ENCODE data around the gene FAXDC2.

FAXDC2 gene

DNA sequence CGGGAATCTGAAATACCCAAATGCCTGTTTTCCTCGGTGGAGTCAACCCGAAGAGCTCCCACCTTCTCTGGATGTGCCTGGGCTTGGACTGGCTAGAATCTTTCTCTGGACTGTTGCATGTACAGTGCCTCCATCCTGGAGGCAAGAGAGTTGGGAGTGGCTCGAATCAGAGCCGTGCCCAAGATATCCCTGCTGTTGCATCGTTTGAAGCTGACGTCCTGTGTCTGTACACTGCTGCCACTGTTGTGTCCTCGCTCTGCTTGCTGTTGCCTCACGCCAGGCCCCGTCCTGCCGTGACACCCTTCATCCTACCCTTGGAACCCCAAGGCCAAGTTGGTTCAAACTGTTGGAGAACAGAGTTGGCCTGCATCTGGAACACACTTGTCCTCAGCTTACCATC lies 35.4 kb downstream of the FAXDC2 start:
- DNase-seq (ENCODE audit: extremely low read depth, low read depth), result no peak
- H3K4me3 ChIP-seq (replicated peaks; ENCODE audit: low read depth, low read length), result no peak overlapping the region
- TF ChIP-seq, protein P1, sequence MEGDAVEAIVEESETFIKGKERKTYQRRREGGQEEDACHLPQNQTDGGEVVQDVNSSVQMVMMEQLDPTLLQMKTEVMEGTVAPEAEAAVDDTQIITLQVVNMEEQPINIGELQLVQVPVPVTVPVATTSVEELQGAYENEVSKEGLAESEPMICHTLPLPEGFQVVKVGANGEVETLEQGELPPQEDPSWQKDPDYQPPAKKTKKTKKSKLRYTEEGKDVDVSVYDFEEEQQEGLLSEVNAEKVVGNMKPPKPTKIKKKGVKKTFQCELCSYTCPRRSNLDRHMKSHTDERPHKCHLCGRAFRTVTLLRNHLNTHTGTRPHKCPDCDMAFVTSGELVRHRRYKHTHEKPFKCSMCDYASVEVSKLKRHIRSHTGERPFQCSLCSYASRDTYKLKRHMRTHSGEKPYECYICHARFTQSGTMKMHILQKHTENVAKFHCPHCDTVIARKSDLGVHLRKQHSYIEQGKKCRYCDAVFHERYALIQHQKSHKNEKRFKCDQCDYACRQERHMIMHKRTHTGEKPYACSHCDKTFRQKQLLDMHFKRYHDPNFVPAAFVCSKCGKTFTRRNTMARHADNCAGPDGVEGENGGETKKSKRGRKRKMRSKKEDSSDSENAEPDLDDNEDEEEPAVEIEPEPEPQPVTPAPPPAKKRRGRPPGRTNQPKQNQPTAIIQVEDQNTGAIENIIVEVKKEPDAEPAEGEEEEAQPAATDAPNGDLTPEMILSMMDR (IDR thresholded peaks at IDR 0.05; ENCODE audit: low read depth, low read length, missing control alignments), result no peak

DNA sequence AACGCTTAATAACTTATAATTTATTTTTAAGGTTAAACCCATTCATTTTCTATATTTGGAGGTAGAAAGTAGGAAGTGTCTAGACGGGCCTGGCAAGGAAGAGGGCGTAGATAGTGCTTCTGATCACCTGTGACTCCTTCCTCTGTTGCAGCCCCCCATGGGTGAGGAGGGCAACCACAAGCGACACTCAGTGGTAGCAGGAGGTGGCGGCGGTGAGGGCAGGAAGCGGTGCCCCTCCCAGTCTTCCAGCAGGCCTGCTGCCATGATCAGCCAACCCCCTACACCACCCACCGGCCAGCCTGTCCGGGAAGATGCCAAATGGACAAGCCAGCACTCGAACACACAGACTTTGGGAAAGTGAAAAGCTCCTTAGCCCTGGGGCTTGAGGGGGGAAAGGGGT lies 36.7 kb downstream of the FAXDC2 start:
- TF ChIP-seq, protein P1 (IDR thresholded peaks at IDR 0.05; ENCODE audit: low read depth, low read length, missing control alignments), result no peak
- H3K4me3 ChIP-seq (replicated peaks; ENCODE audit: low read depth, low read length), result no peak overlapping the region
- no peak for DNase-seq (ENCODE audit: extremely low read depth, low read depth)

DNA sequence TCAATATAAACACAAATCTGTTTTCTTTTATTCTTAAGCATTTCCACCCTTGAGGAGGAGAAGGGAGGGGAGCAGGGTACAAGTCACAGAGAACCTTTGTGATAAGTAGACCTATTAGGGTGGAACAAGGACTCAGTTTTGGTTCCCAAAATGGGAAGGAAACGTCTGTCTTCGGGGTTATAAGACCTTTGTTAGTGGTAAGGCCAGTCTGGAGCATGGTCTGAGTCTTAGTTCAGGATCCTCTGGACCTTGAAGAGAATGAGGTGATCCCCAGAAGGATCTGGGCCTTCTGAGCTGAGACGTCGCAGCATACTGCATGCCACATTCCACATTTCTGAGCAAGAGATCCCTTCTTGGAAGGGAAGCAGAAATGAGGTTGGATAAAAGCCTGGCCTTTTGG lies 37.2 kb downstream of the FAXDC2 start:
- DNase-seq (ENCODE audit: extremely low read depth, low read depth), result no peak
- no peak overlapping the region for H3K4me3 ChIP-seq (replicated peaks; ENCODE audit: low read depth, low read length)
- TF ChIP-seq, protein P1 (IDR thresholded peaks at IDR 0.05; ENCODE audit: low read depth, low read length, missing control alignments), result no peak

DNA sequence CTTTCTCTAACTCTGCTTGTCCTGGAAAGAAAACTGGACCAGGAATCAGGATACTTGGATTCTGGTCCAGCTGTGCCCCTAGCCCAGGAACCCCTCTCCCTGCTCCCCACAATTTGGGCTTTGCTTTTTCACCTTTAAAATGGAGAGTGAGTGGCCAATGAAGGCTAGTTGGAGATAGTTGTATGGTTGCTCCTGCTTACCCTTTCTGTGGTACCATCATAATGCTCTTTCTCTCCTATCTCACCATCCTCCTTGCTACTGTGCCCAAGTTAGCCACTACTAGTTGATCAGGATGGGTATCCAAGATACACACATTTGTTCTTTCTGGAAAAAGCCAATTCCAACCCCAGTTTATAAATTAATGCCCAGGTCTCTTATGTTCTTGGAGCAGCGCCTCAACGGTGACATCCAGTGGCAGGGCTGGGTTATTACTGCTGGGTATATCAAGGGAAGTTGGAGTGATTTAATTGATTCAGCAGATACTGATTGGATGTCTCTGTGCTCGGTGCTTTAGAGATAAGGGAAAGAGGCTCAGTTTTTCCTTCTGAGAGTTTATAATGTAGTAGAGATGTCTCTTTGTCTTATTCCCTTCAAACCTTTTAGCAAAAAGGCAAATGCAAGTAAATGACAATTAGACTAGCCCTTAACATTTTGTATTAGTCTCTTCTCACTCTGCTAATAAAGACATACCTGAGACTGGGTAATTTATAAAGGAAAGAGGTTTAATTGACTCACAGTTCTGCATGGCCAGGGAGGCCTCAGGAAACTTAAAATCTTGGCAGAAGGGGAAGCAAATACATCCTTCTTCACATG lies 38.5 kb downstream of the FAXDC2 start:
- H3K4me3 ChIP-seq (replicated peaks; ENCODE audit: low read depth, low read length), result no peak overlapping the region
- peak; percentile 21 for DNase-seq (ENCODE audit: extremely low read depth, low read depth)
- TF ChIP-seq, protein P1 (IDR thresholded peaks at IDR 0.05; ENCODE audit: low read depth, low read length, missing control alignments), result peak; percentile 91

DNA sequence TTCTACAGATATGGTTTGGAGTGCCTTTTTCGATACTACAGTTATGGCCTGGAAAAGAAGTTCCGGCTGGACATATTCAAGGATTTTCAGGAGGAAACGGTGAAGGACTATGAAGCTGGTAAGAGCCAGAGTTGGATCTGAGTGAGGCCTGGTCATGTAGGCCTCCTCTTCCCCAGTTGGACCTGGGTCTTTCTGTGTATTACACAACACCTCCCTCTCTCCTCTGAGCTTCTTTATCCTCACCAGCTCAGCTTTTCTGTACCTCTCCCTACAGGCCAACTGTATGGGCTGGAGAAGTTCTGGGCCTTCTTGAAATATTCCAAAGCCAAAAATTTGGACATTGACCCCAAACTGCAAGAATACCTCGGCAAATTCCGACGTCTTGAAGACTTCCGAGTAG lies 39.2 kb downstream of the FAXDC2 start:
- TF ChIP-seq, protein P1 (IDR thresholded peaks at IDR 0.05; ENCODE audit: low read depth, low read length, missing control alignments), result no peak
- no peak overlapping the region for H3K4me3 ChIP-seq (replicated peaks; ENCODE audit: low read depth, low read length)
- no peak for DNase-seq (ENCODE audit: extremely low read depth, low read depth)

DNA sequence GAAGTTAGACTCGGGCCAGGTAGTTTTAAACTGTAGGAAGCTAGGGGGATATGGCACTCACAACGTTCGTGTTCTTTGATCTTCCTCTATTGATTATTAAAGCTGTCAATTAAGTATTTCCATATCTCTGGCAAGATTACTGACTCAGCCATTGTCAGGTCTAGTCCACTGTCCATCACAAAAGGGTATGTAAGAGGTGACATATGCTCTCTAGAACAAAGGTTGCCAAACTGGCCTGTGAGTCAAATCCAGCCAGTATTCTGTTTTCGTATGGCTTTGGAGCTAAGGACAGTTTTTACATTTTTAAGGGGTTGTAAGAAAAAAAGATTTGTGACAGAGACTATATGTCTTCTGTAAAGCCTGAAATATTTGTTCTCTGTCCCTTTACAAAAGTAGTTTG lies 44.2 kb downstream of the FAXDC2 start:
- DNase-seq (ENCODE audit: extremely low read depth, low read depth), result no peak
- TF ChIP-seq, protein P1 (IDR thresholded peaks at IDR 0.05; ENCODE audit: low read depth, low read length, missing control alignments), result no peak
- H3K4me3 ChIP-seq (replicated peaks; ENCODE audit: low read depth, low read length), result no peak overlapping the region

DNA sequence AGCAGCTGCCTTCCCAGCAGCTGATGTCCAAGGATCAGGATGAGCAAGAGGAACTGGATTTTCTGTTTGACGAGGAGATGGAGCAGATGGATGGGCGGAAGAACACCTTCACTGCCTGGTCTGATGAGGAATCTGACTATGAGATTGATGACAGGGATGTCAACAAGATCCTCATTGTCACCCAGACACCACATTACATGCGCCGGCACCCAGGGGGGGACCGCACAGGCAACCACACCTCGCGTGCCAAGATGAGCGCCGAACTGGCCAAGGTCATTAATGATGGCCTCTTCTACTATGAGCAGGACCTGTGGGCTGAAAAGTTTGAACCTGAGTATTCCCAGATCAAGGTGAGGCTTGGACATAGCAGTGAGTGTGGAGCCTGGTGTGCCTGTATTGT lies 48.4 kb downstream of the FAXDC2 start:
- DNase-seq (ENCODE audit: extremely low read depth, low read depth), result no peak
- no peak overlapping the region for H3K4me3 ChIP-seq (replicated peaks; ENCODE audit: low read depth, low read length)
- TF ChIP-seq, protein P1 (IDR thresholded peaks at IDR 0.05; ENCODE audit: low read depth, low read length, missing control alignments), result no peak
